ENCODE measurements around the gene NGB. TPM values are rescaled to one million over a fixed set of nuclear protein-coding genes. Genes with fewer than 3 reads are reported as not detected.

Gene NGB
- total and polyA plus RNA-seq, 2 donors (not counting 3 experiments of a cell fraction or from before 2014, with no cell fraction given) = not detected

DNA sequence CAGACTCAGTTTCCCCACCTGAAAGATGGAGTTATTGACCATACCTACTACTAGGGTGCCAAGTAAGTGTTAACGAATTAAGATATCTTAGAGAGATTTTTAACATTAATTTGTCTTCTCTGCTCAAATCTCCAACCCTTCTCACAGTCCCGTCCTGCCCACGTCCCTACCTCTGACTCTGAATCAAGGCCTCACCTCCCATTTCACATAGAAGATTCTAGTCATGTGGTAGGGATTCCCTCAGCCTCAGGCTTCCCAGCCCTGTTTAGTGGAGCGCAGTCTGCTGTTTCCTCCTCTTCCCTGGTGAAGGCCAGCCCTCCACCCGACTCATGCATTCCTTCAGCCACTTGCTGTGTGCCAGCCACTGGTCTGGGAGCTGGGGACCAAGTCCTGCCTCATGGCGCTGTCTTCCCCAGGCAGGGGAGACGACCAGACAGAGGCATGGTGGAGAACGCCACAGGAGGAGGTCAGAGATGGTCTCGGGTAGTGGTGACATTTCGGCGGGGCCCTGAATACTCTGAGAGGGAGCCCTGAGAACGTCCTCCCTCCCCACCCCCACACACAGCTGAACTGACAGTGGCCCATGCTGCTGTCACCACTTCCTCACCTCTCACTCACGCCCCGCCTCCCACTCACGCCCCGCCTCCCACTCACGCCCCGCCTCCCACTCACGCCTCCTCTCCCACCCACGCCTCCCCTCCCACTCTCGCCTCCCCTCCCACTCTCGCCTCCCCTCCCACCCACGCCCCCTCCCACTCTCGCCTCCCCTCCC lies 50.6 kb downstream of the NGB start:
- H4K20me1 ChIP-seq (replicated peaks; ENCODE audit: control insufficient read depth, extremely low read depth, insufficient read depth, low read length) = no peaks in the 10 kb centered on the region
- intact Hi-C loops (cut with micrococcal nuclease) (no loop called here), dilution Hi-C loops (cut with MboI; ENCODE audit: extremely low pct_ligation_motif_present, low sequenced_read_pairs) (no loop called here)
- no peak for FAIRE-seq
- no peaks in the 10 kb centered on the region for H3K9me3 ChIP-seq (replicated peaks; ENCODE audit: control insufficient read depth, insufficient read depth, low read length)
- no peak overlapping the region for H3K9ac ChIP-seq (replicated peaks; ENCODE audit: extremely low read depth, insufficient read depth, low read length)
- H3K4me3 ChIP-seq (replicated peaks in 1 of 3; ENCODE audit: insufficient read depth in 1 of 3, low read depth in 1 of 3, low read length in 3 of 3) = no peak overlapping the region
- ChIA-PET POLR2A (no interaction called here), CTCF (no interaction called here)
- no peaks in the 10 kb centered on the region for H3K9me1 ChIP-seq (replicated peaks; ENCODE audit: control insufficient read depth, extremely low read depth, insufficient read depth, low read length)
- H3K4me1 ChIP-seq (ENCODE audit: control insufficient read depth, extremely low read depth, insufficient read depth, low read length) = no peaks in the 10 kb centered on the region
- BruUV-seq (replicated peaks) = no TSS peak
- no peak overlapping the region for H2AFZ ChIP-seq (ENCODE audit: low read depth, low read length)
- H3K4me2 ChIP-seq (ENCODE audit: insufficient read depth, low read length) = no peak overlapping the region
- no peak for DNase-seq (ENCODE audit: low read depth, low spot score)
- H3K36me3 ChIP-seq (ENCODE audit: control insufficient read depth in 2 of 2, extremely low read depth in 1 of 2, insufficient read depth in 2 of 2, low read length in 2 of 2) = no peaks in the 10 kb centered on the region
- no peaks in the 10 kb centered on the region for H3K79me2 ChIP-seq (ENCODE audit: control insufficient read depth, insufficient read depth, low read length)
- no peak for TF ChIP-seq CTCF (IDR thresholded peaks at IDR 0.05; ENCODE audit: extremely low read depth in 1 of 2, insufficient read depth in 1 of 2, low read depth in 1 of 2, low read length in 2 of 2)
- TF ChIP-seq FOS (IDR thresholded peaks at IDR 0.05; ENCODE audit: borderline replicate concordance, insufficient read depth, low read length) = no peak
- TF ChIP-seq GATA2 (IDR thresholded peaks at IDR 0.05; ENCODE audit: insufficient read depth, insufficient read length, low read depth, low read length) = no peak
- no peak for TF ChIP-seq EZH2 (IDR thresholded peaks at IDR 0.05; ENCODE audit: borderline replicate concordance, low read depth, low read length, severe bottlenecking)
- no peak for TF ChIP-seq JUN (IDR thresholded peaks at IDR 0.05; ENCODE audit: borderline replicate concordance, insufficient read depth, insufficient read length, low read depth)
- no peak for TF ChIP-seq POLR2A (IDR thresholded peaks at IDR 0.05; ENCODE audit: low read depth, low read length)
- no peak for TF ChIP-seq MYC (IDR thresholded peaks at IDR 0.05; ENCODE audit: low read depth, low read length)
- TF ChIP-seq POLR2AphosphoS5 (IDR thresholded peaks at IDR 0.05; ENCODE audit: insufficient read depth, low read depth, low read length) = no peak
- TF ChIP-seq, protein P1, sequence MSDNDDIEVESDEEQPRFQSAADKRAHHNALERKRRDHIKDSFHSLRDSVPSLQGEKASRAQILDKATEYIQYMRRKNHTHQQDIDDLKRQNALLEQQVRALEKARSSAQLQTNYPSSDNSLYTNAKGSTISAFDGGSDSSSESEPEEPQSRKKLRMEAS (IDR thresholded peaks at IDR 0.05; ENCODE audit: insufficient read depth, insufficient read length) = no peak
- H3K27ac ChIP-seq (ENCODE audit: insufficient read depth, low read depth, low read length) = no peak overlapping the region
- H3K27me3 ChIP-seq (ENCODE audit: control insufficient read depth in 2 of 2, insufficient read depth in 2 of 2, low read length in 2 of 2) = peaks cover 0 to 2% of the 10 kb centered on the region in 2 experiments
